DOHH2 (cell line): Measurements from ENCODE around the gene KLF2.

Experiments used
- H3F3A ChIP-seq: fragments of 200-600 bp; sonication (generic), shearing (Covaris generic); 2 replicates; pipeline ENCODE4 v1.6.0; 2016; ENCODE audit warnings: antibody characterized with exemption, mild to moderate bottlenecking; ENCODE audit not compliant: control insufficient read depth, insufficient read depth
- H3K27ac ChIP-seq: fragments of 200-600 bp; sonication (generic); 2 replicates; pipeline ENCODE4 v1.5.1; 2014; ENCODE audit warnings: low read depth, mild to moderate bottlenecking, low read length, moderate library complexity
- H3K27me3 ChIP-seq: fragments of 200-600 bp; sonication (generic); 2 replicates; pipeline ENCODE4 v1.6.1; 2014; ENCODE audit warnings: mild to moderate bottlenecking, low read length, mixed read lengths; ENCODE audit not compliant: control insufficient read depth
- H3K36me3 ChIP-seq: fragments of 200-600 bp; sonication (generic); 2 replicates; pipeline ENCODE4 v1.6.1; 2014; ENCODE audit warnings: mild to moderate bottlenecking, low read length, moderate library complexity, mixed read lengths; ENCODE audit not compliant: control insufficient read depth
- H3K4me1 ChIP-seq: fragments of 200-600 bp; sonication (generic); 2 replicates; pipeline ENCODE4 v1.6.1; 2014; ENCODE audit warnings: mild to moderate bottlenecking, low read length, mixed read lengths; ENCODE audit not compliant: control insufficient read depth
- H3K4me2 ChIP-seq: fragments of 200-600 bp; sonication (generic); 2 replicates; pipeline ENCODE4 v1.6.0; 2014; ENCODE audit warnings: mild to moderate bottlenecking, low read length, moderate library complexity
- H3K4me3 ChIP-seq: fragments of 200-600 bp; sonication (generic); 2 replicates; pipeline ENCODE4 v1.5.1; 2014; ENCODE audit warnings: mild to moderate bottlenecking, low read length, mixed read lengths
- H3K79me2 ChIP-seq: fragments of 200-600 bp; sonication (generic); 2 replicates; pipeline ENCODE4 v1.6.1; 2014; ENCODE audit warnings: mild to moderate bottlenecking, low read length, mixed read lengths; ENCODE audit not compliant: control insufficient read depth
- H3K9me2 ChIP-seq: fragments of 200-600 bp; sonication (generic); replicated peaks from 2 replicates; pipeline ENCODE4 v1.6.1; 2014; ENCODE audit warnings: mild to moderate bottlenecking, low read length, mixed read lengths; ENCODE audit not compliant: control insufficient read depth
- H3K9me3 ChIP-seq: fragments of 200-600 bp; sonication (generic); 2 replicates; pipeline ENCODE4 v1.6.1; 2014; ENCODE audit warnings: antibody characterized with exemption, low read length, mixed read lengths; ENCODE audit not compliant: control insufficient read depth, insufficient read depth
- H4K20me1 ChIP-seq: fragments of 200-600 bp; sonication (generic); 2 replicates; pipeline ENCODE4 v1.6.0; 2014; ENCODE audit warnings: low read depth, mild to moderate bottlenecking, antibody characterized with exemption, low read length, moderate library complexity; ENCODE audit not compliant: control insufficient read depth, insufficient read depth
- CTCF ChIP-seq: fragments of 200-600 bp; sonication (generic); IDR thresholded peaks from one replicate; pipeline ENCODE4 v1.5.1; 2014; ENCODE audit warnings: antibody characterized with exemption, mild to moderate bottlenecking, low read depth, low read length; ENCODE audit not compliant: poor library complexity, severe bottlenecking
- EZH2phosphoT487 ChIP-seq: fragments of 200-600 bp; sonication (generic); IDR thresholded peaks from 2 replicates; pipeline ENCODE4 v1.6.1; 2017; ENCODE audit warnings: borderline replicate concordance, mild to moderate bottlenecking, antibody characterized with exemption, low read length, moderate library complexity, mixed read lengths

Gene KLF2

GRCh38 chr19:16330368-16330801, 5.8 kb downstream of the KLF2 start:
- Histone ChIP-seq H3K79me2 (no peaks in the 10 kb centered on the region), H3K4me2 (no peak overlapping the region)

GRCh38 chr19:16330806-16331690, 6.4 kb downstream of the KLF2 start:
- Histone ChIP-seq H4K20me1 (no peaks in the 10 kb centered on the region), H3K4me3 (no peak overlapping the region), H3K4me1 (peaks cover 45% of the 10 kb centered on the region), H3K79me2 (no peaks in the 10 kb centered on the region), H3K36me3 (no peaks in the 10 kb centered on the region), H3F3A (peaks cover 16% of the 10 kb centered on the region), H3K9me2 (no peaks in the 10 kb centered on the region), H3K27ac (no peak overlapping the region), H3K4me2 (no peak overlapping the region), H3K9me3 (no peaks in the 10 kb centered on the region), H3K27me3 (peaks cover 36% of the 10 kb centered on the region)
- no peak for TF ChIP-seq CTCF
- TF ChIP-seq EZH2phosphoT487: no peak

More at GRCh38 chr19:16330368-16330801, 5.8 kb downstream of the KLF2 start:
- H3K27me3 ChIP-seq: peaks cover 40% of the 10 kb centered on the region
- no peaks in the 10 kb centered on the region for H3K9me2 ChIP-seq
- H3K9me3 ChIP-seq: no peaks in the 10 kb centered on the region
- no peaks in the 10 kb centered on the region for H3K36me3 ChIP-seq
- peaks cover 48% of the 10 kb centered on the region for H3K4me1 ChIP-seq
- H3K27ac ChIP-seq: no peak overlapping the region
- TF ChIP-seq CTCF (no peak), EZH2phosphoT487 (no peak)
- no peak overlapping the region for H3K4me3 ChIP-seq
- no peaks in the 10 kb centered on the region for H4K20me1 ChIP-seq
- H3F3A ChIP-seq: peaks cover 16% of the 10 kb centered on the region

- Histone ChIP-seq H3K27me3 (peaks cover 26% of the 10 kb centered on the region), H3K36me3 (no peaks in the 10 kb centered on the region), H4K20me1 (no peaks in the 10 kb centered on the region), H3K4me1 (peaks cover 24% of the 10 kb centered on the region), H3F3A (peaks cover 8% of the 10 kb centered on the region), H3K4me3 (no peak overlapping the region), H3K9me2 (no peaks in the 10 kb centered on the region), H3K27ac (no peak overlapping the region), H3K79me2 (no peaks in the 10 kb centered on the region), H3K9me3 (no peaks in the 10 kb centered on the region), H3K4me2 (no peak overlapping the region)
- TF ChIP-seq CTCF: no peak
Observed at GRCh38 chr19:16333001-16333586, 8.5 kb downstream of the KLF2 start.
